ENCODE measurements around the gene SOX18. TPM values are rescaled to one million over a fixed set of nuclear protein-coding genes. Genes with fewer than 3 reads are reported as not detected.
A peak's percentile ranks its signal among the peaks of the same experiment; 100 is the strongest.

SOX18 gene
- total and polyA plus RNA-seq, 2 of the 13 experiments (the other 11 are each of a cell fraction or from before 2014, with no cell fraction given) = 1.6 to 1.9 TPM

- TF ChIP-seq HDAC1 (CRISPR knock-in tag; IDR thresholded peaks at IDR 0.05) (peak; percentile 76), MXD4 (CRISPR knock-in tag; IDR thresholded peaks at IDR 0.05) (peak; percentile 12; the same call in 1 of the 2 replicates), ATF2 (CRISPR knock-in tag; IDR thresholded peaks at IDR 0.05) (0 out of 2 replicates have a peak, but pooled peaks have one; percentile 47), SOX6 (IDR thresholded peaks at IDR 0.05) (no peak), SOX6 (CRISPR knock-in tag; IDR thresholded peaks at IDR 0.05) (peak; percentile 34), ZNF12 (CRISPR knock-in tag; IDR thresholded peaks at IDR 0.05) (peak; percentile 79; the same call in 1 of the 2 replicates), ZBTB7B (CRISPR knock-in tag; IDR thresholded peaks at IDR 0.05) (peak; percentile 49; the same call in 1 of the 2 replicates), ZKSCAN1 (IDR thresholded peaks at IDR 0.05; ENCODE audit: low read length) (no peak), GABPB1 (CRISPR knock-in tag; IDR thresholded peaks at IDR 0.05) (peak; percentile 74), TCF7L2 (IDR thresholded peaks at IDR 0.05; ENCODE audit: low read depth, low read length) (no peak), ZNF318 (CRISPR knock-in tag; IDR thresholded peaks at IDR 0.05) (peak; percentile 44), HNF1A (IDR thresholded peaks at IDR 0.05; ENCODE audit: low read depth) (no peak), HNF1A (CRISPR knock-in tag; IDR thresholded peaks at IDR 0.05; ENCODE audit: borderline replicate concordance) (peak; percentile 62), POLR2G (IDR thresholded peaks at IDR 0.05; ENCODE audit: low read depth, low read length) (peak; percentile 66), PRPF4 (IDR thresholded peaks at IDR 0.05; ENCODE audit: low read depth, low read length, poor library complexity, severe bottlenecking) (no peak)
These were observed 8.2 kb downstream of the SOX18 start (continued) for GRCh38 chr20:64041040-64041780.

All from HepG2 (cell line).